Gastroesophageal sphincter (tissue), 2 donors: Measurements from ENCODE around the gene TXNRD3.

Experiments
- EP300 ChIP-seq: sonication (generic); formaldehyde crosslinking; IDR thresholded peaks from one replicate; pipeline ENCODE4 v1.6.1; 2017; ENCODE audit warnings: antibody characterized with exemption, mild to moderate bottlenecking
- POLR2A ChIP-seq, 2 donors: fragments of 450-650 bp; IDR thresholded peaks; one replicate each; pipeline ENCODE4 v1.6.1; 2017; ENCODE audit warnings: antibody characterized with exemption in 2 of 2, mild to moderate bottlenecking in 2 of 2, moderate library complexity in 1 of 2
- POLR2AphosphoS5 ChIP-seq: sonication (generic); formaldehyde crosslinking; IDR thresholded peaks from one replicate; pipeline ENCODE4 v1.6.1; 2017; ENCODE audit warnings: antibody characterized with exemption

GRCh38 chr3:126668450-126669401 lies 13.8 kb upstream of the TXNRD3 start:
- no peak for TF ChIP-seq POLR2AphosphoS5
- TF ChIP-seq EP300 = no peak
- no peak for TF ChIP-seq POLR2A (IDR thresholded peaks at IDR 0.05)
